ENCODE measurements around the gene STXBP4.

STXBP4 gene

GRCh38 chr17:54945671-54946070 is 22.9 kb upstream of the STXBP4 start:
- DNase-seq (ENCODE audit: low read depth in 1 of 2, low spot score in 1 of 2) = no peak
- in situ Hi-C loops (cut with HindIII; ENCODE audit: low pct_unique_long_range_greater_than_20kb, low sequenced_read_pairs) = no loop called here
- TF ChIP-seq JUND (IDR thresholded peaks at IDR 0.05; ENCODE audit: low read depth) = no peak

GRCh38 chr17:54947396-54947795 is 21.2 kb upstream of the STXBP4 start:
- TF ChIP-seq JUND (IDR thresholded peaks at IDR 0.05; ENCODE audit: low read depth) = no peak
- in situ Hi-C loops (cut with HindIII; ENCODE audit: low pct_unique_long_range_greater_than_20kb, low sequenced_read_pairs) = no loop called here
- no peak for DNase-seq (ENCODE audit: low read depth in 1 of 2, low spot score in 1 of 2)

DNA sequence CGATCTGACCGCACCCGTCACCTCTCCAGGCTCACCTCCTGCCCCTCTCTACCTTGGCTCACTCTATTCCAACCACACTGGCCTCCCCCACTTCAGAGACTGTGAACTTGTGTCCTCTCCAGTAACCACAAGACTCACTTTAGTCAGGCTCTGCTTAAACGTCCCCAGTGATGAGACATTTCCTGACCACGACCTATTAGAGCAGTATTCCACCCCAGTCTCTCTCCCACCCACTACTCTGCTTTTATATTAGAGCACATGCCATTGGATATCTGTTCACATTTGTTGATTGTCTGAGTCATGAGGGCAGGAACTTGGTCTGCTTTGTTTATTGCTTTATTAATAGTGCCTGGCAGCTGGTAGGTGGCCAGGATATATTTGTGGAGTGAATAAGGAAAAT is 20.2 kb upstream of the STXBP4 start:
- in situ Hi-C loops (cut with HindIII; ENCODE audit: low pct_unique_long_range_greater_than_20kb, low sequenced_read_pairs) = no loop called here
- DNase-seq (ENCODE audit: low read depth in 1 of 2, low spot score in 1 of 2) = no peak
- no peak for TF ChIP-seq JUND (IDR thresholded peaks at IDR 0.05; ENCODE audit: low read depth)

DNA sequence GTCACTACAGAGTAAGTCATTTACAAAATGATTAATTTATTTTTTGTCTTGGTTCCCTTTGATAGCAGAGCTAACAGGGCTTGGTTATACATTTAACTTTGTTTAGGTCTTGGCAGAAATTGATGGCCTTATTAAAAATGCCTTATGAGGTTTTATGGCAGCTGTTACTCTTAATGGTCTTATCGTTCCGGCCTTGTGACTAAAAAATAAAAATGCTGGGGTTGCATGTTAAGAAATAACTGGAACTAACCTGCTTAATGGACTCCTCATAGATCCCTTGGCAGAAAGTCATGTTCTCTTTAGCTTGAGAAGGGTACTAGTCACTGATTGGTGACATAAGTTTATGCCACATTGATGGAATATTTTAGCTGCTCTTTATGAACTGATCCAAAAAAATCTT is 18.4 kb upstream of the STXBP4 start:
- TF ChIP-seq JUND (IDR thresholded peaks at IDR 0.05; ENCODE audit: low read depth) = no peak

DNA sequence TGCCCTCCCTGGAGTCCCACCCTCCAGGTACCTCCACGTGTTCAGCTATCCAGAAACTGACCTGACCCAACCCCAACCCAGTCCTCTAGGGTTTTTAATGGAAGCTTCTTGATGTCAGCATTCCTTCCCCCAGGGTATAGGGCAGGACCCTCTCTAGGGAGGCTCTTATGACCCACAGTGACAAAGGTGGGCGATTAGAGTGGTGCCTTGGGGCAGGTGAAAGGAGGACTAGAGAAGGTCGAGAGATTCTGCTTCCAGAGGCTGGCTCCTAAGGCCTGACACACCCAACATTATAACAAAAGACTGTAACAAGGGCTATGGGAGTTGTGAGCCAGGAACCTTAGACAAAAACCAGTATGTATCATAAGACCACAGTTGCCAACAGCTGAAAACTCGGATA is 17.3 kb upstream of the STXBP4 start:
- in situ Hi-C loops (cut with HindIII; ENCODE audit: low pct_unique_long_range_greater_than_20kb, low sequenced_read_pairs) = no loop called here
- no peak for DNase-seq (ENCODE audit: low read depth in 1 of 2, low spot score in 1 of 2)
- no peak for TF ChIP-seq JUND (IDR thresholded peaks at IDR 0.05; ENCODE audit: low read depth)

More for the DNA sequence above, 18.4 kb upstream of the STXBP4 start:
- no peak for DNase-seq (ENCODE audit: low read depth in 1 of 2, low spot score in 1 of 2)
- in situ Hi-C loops (cut with HindIII; ENCODE audit: low pct_unique_long_range_greater_than_20kb, low sequenced_read_pairs) = no loop called here

GRCh38 chr17:54956791-54957190 is 11.8 kb upstream of the STXBP4 start:
- TF ChIP-seq JUND (IDR thresholded peaks at IDR 0.05; ENCODE audit: low read depth) = no peak
- no peak for DNase-seq (ENCODE audit: low read depth in 1 of 2, low spot score in 1 of 2)
- in situ Hi-C loops (cut with HindIII; ENCODE audit: low pct_unique_long_range_greater_than_20kb, low sequenced_read_pairs) = no loop called here

DNA sequence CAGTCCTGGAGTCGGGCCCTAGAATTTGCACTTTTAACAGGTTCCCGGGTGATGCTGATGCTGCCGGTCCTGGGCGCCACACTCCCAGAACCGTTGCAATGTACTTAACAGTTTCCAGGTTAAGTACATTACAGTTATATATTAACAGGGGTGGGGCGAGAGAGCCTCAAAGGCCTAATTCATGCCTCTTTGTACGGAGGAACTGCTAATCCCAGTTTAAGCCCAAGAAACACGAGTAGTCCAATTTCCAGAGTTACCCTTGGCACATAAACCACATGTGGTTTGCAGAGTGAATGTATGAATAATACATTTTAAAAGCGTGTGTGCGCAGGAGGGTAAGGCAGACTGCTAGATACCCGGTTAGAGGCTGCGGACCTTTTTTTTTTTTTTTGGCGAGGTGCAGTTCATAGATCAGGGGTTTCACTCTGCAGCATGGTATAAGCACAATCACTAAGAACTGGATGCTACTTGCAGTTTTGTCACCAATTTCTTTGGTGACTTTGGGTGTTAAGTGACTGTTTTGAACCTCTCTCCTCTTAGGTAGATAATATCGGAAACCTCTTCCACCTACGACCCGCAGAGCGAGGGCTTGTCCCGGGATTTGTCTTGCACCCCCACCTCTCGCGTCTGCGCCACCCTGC is 824 bp upstream of the STXBP4 start:
- DNase-seq (ENCODE audit: low read depth in 1 of 2, low spot score in 1 of 2) = peak; percentile 19 to 24
- in situ Hi-C loops (cut with HindIII; ENCODE audit: low pct_unique_long_range_greater_than_20kb, low sequenced_read_pairs) = no loop called here
- no peak for TF ChIP-seq JUND (IDR thresholded peaks at IDR 0.05; ENCODE audit: low read depth)

DNA sequence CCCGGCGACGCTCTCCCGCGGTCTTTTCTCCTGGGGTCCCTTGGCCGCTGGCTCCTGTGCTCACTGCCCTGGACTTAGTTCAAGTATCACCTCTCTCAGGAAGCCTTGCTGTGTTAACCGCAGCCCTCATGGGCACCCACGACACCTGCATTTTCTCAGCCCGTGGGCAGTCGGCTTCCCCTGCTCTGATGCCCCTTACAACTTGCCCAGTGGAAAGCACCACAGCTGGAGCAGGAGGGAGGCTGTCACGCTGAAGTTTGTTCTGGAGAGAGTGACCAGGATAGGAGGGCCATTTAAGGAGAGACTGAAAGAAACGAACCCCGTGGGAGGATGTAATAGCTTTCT is 395 bp downstream of the STXBP4 start:
- TF ChIP-seq JUND (IDR thresholded peaks at IDR 0.05; ENCODE audit: low read depth) = no peak
- peak in 1 of 2 experiments; percentile 16 for DNase-seq (ENCODE audit: low read depth in 1 of 2, low spot score in 1 of 2)
- in situ Hi-C loops (cut with HindIII; ENCODE audit: low pct_unique_long_range_greater_than_20kb, low sequenced_read_pairs) = no loop called here

DNA sequence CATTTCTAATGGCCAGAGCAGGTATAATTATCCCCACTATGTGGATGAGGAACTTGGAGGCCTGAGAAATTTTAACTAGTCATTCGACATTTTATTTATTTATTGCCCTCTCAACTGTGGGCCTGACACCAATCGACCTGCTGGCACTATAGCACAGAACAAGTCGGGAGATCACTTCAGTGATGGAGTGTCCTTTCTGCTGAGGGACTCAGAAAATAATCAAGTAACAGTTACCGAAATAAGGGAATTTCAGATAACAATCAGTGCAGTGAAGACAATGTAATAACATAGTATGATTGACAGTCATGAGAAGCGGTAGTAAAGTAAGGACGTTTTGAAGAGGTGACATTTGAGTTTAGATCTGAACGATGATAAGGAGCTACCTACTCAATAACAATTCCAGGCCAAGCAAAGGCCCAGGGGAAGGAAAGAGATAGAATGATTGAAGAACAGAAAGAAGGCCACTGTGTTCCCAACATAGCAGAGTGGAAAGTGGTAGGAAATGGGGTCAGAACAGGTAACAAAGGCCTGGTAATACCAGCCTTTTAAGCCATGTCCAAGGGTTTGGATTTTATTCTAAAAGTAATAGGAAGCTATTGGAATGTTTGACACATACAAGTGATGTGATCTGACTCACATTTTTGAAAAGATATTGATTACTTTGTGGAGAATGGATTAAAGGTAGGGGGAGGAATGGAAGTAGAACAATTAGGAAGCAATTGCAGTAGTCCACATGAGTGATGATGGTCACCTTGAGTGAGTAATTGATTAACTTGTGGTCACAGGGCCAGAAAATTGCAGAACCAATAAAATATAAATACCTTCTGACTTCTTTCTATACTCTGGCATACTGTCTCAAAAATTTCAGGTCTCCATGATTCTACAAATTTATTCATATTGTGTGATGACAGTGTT is 1.4 kb downstream of the STXBP4 start:
- peak in 1 of 2 experiments; percentile 12 for DNase-seq (ENCODE audit: low read depth in 1 of 2, low spot score in 1 of 2)
- in situ Hi-C loops (cut with HindIII; ENCODE audit: low pct_unique_long_range_greater_than_20kb, low sequenced_read_pairs) = no loop called here

GRCh38 chr17:54971147-54971546 is 2.6 kb downstream of the STXBP4 start:
- in situ Hi-C loops (cut with HindIII; ENCODE audit: low pct_unique_long_range_greater_than_20kb, low sequenced_read_pairs) = no loop called here
- DNase-seq (ENCODE audit: low read depth in 1 of 2, low spot score in 1 of 2) = no peak
- no peak for TF ChIP-seq JUND (IDR thresholded peaks at IDR 0.05; ENCODE audit: low read depth)

More for the DNA sequence above, 1.4 kb downstream of the STXBP4 start:
- no peak for TF ChIP-seq JUND (IDR thresholded peaks at IDR 0.05; ENCODE audit: low read depth)

GRCh38 chr17:54971901-54972300 is 3.3 kb downstream of the STXBP4 start:
- TF ChIP-seq JUND (IDR thresholded peaks at IDR 0.05; ENCODE audit: low read depth) = no peak
- DNase-seq (ENCODE audit: low read depth in 1 of 2, low spot score in 1 of 2) = no peak
- in situ Hi-C loops (cut with HindIII; ENCODE audit: low pct_unique_long_range_greater_than_20kb, low sequenced_read_pairs) = no loop called here

DNA sequence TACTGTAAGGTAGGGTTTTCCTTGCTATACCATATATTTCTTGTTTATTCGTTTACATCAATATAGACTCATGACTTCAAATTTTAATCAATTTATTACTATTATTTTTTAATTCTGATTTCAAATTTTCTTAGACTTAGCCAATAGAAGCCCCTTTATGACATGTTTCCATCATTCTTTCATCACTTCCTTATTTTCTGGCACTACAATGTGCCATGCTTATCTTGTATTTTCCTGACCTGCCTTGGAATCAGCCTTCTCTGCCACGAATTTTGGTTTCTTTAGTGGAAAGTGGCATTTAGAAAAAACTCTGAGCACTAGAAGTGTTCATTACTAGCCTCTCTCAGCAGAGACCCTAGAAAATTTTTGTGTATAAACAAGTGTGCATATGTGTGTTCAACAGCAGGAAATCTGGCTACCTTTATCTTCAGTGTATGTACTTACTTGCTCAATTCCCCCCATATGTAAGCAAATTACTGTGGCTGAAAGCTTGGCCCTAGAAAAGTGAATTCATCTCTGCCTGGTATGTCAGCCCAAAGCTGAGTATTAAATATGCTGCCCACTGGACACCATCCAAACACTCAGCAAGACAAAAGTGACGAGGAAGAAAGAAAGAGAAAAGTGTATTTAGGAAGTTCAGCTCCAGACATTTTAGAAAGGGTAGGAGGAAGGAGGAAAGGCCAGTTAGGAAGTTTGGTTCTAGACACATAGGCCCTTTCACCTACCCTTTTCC is 4.0 kb downstream of the STXBP4 start:
- in situ Hi-C loops (cut with HindIII; ENCODE audit: low pct_unique_long_range_greater_than_20kb, low sequenced_read_pairs) = no loop called here
- TF ChIP-seq JUND (IDR thresholded peaks at IDR 0.05; ENCODE audit: low read depth) = no peak
- no peak for DNase-seq (ENCODE audit: low read depth in 1 of 2, low spot score in 1 of 2)

GRCh38 chr17:54974759-54975158 is 6.2 kb downstream of the STXBP4 start:
- DNase-seq (ENCODE audit: low read depth in 1 of 2, low spot score in 1 of 2) = no peak
- no peak for TF ChIP-seq JUND (IDR thresholded peaks at IDR 0.05; ENCODE audit: low read depth)
- in situ Hi-C loops (cut with HindIII; ENCODE audit: low pct_unique_long_range_greater_than_20kb, low sequenced_read_pairs) = no loop called here

All from T47D (cell line).